GM21786 (cell line): ENCODE results near the gene FGGY.
"Not testable (repeated sequence)": the region's sequence is repeated elsewhere in the genome, so short reads cannot be mapped to it uniquely, and the experiment has no call there.

Experiments
- ATAC-seq: cut with Tn5 transposase; IDR thresholded peaks from one replicate; pipeline ENCODE4 v1.9.1; 2021; ENCODE audit not compliant: unreplicated experiment

FGGY gene

GRCh38 chr1:59477286-59477685 lies 180.4 kb downstream of the FGGY start:
- ATAC-seq = no peak

- ATAC-seq = no peak
Measured at GRCh38 chr1:59477867-59478266, 181.0 kb downstream of the FGGY start.

GRCh38 chr1:59478822-59479221 lies 181.9 kb downstream of the FGGY start:
- no peak for ATAC-seq

GRCh38 chr1:59480188-59480888 lies 183.4 kb downstream of the FGGY start:
- no peak for ATAC-seq

- ATAC-seq = no peak
Measured at GRCh38 chr1:59481881-59482505, 185.1 kb downstream of the FGGY start.

- no peak for ATAC-seq
Measured at GRCh38 chr1:59482986-59483385, 186.1 kb downstream of the FGGY start.

GRCh38 chr1:59484096-59484495 lies 187.2 kb downstream of the FGGY start:
- ATAC-seq = no peak

- no peak for ATAC-seq
Measured at GRCh38 chr1:59485171-59485570, 188.3 kb downstream of the FGGY start.

- ATAC-seq = no peak
Measured at GRCh38 chr1:59485949-59486348, 189.1 kb downstream of the FGGY start.

GRCh38 chr1:59486615-59487014 lies 189.7 kb downstream of the FGGY start:
- ATAC-seq = no peak

- no peak for ATAC-seq
Measured at GRCh38 chr1:59487335-59488031, 190.6 kb downstream of the FGGY start.

GRCh38 chr1:59492500-59492899 lies 195.6 kb downstream of the FGGY start:
- ATAC-seq = no peak

GRCh38 chr1:59494145-59494833 lies 197.4 kb downstream of the FGGY start:
- ATAC-seq = no peak

- ATAC-seq = not testable (repeated sequence)
Measured at GRCh38 chr1:59496156-59496555, 199.3 kb downstream of the FGGY start.

- ATAC-seq = no peak
Measured at GRCh38 chr1:59497616-59498015, 200.7 kb downstream of the FGGY start.

GRCh38 chr1:59498640-59499039 lies 201.7 kb downstream of the FGGY start:
- no peak for ATAC-seq

- ATAC-seq = no peak
Measured at GRCh38 chr1:59499273-59499942, 202.5 kb downstream of the FGGY start.

GRCh38 chr1:59499943-59500569 lies 203.2 kb downstream of the FGGY start:
- ATAC-seq = no peak

- no peak for ATAC-seq
Measured at GRCh38 chr1:59500950-59501742, 204.3 kb downstream of the FGGY start.
